GM23338 (cell line): ENCODE results near the gene SOAT1.
"Not testable (repeated sequence)": the region's sequence is repeated elsewhere in the genome, so short reads cannot be mapped to it uniquely, and the experiment has no call there.

Experiments used
- CREB1 ChIP-seq: fragments of 250-450 bp; sonication (Bioruptor Pico); IDR thresholded peaks from 2 replicates; pipeline ENCODE4 v1.5.0; 2020; ENCODE audit warnings: low read depth, mild to moderate bottlenecking, moderate library complexity
- CTCF ChIP-seq, 2 experiments: fragments of 200-600 bp in 1 of 2; sonication (generic) in 1 of 2; conservative IDR thresholded peaks; 2 replicates each; pipeline versions ENCODE4 v1.5.1 to v1.6.1; 2016 to 2017; ENCODE audit warnings: antibody characterized with exemption in 2 of 2, low read depth in 2 of 2, mild to moderate bottlenecking in 2 of 2, moderate library complexity in 1 of 2
- ETS1 ChIP-seq: IDR thresholded peaks from 2 replicates; pipeline ENCODE4 v1.6.1; 2016; ENCODE audit warnings: antibody characterized with exemption
- EZH2 ChIP-seq: fragments of 200-600 bp; sonication (generic); IDR thresholded peaks from one replicate; pipeline ENCODE4 v1.8.0; 2017; ENCODE audit warnings: antibody characterized with exemption, mild to moderate bottlenecking, low read depth; ENCODE audit not compliant: unreplicated experiment
- EZH2phosphoT487 ChIP-seq: fragments of 200-600 bp; sonication (generic); IDR thresholded peaks from one replicate; pipeline ENCODE4 v1.8.1; 2018; ENCODE audit warnings: antibody characterized with exemption; ENCODE audit not compliant: unreplicated experiment
- JUNB ChIP-seq: IDR thresholded peaks from one replicate; pipeline ENCODE4 v1.6.1; 2016; ENCODE audit warnings: antibody characterized with exemption; ENCODE audit not compliant: unreplicated experiment
- POLR2AphosphoS5 ChIP-seq: IDR thresholded peaks from 2 replicates; pipeline ENCODE4 v1.6.1; 2016; ENCODE audit warnings: antibody characterized with exemption, low read depth
- REST ChIP-seq: IDR thresholded peaks from one replicate; pipeline ENCODE4 v1.6.1; 2018; ENCODE audit warnings: antibody characterized with exemption; ENCODE audit not compliant: unreplicated experiment

- not testable (repeated sequence) for TF ChIP-seq CTCF (conservative IDR thresholded peaks at IDR 0.05; ENCODE audit: low read depth in 2 of 2); ETS1; POLR2AphosphoS5; EZH2; REST; CREB1; EZH2phosphoT487; JUNB
Observed at GRCh38 chr1:179245426-179245825, 48.2 kb upstream of the SOAT1 start.
